GM23338 (cell line): ENCODE measurements around the gene NTM.

Source experiments
- CREB1 ChIP-seq: fragments of 250-450 bp; sonication (Bioruptor Pico); IDR thresholded peaks from 2 replicates; pipeline ENCODE4 v1.5.0; 2020; ENCODE audit warnings: low read depth, mild to moderate bottlenecking, moderate library complexity
- EZH2 ChIP-seq: fragments of 200-600 bp; sonication (generic); IDR thresholded peaks from one replicate; pipeline ENCODE4 v1.8.0; 2017; ENCODE audit warnings: antibody characterized with exemption, mild to moderate bottlenecking, low read depth; ENCODE audit not compliant: unreplicated experiment
- EZH2phosphoT487 ChIP-seq: fragments of 200-600 bp; sonication (generic); IDR thresholded peaks from one replicate; pipeline ENCODE4 v1.8.1; 2018; ENCODE audit warnings: antibody characterized with exemption; ENCODE audit not compliant: unreplicated experiment
- JUNB ChIP-seq: IDR thresholded peaks from one replicate; pipeline ENCODE4 v1.6.1; 2016; ENCODE audit warnings: antibody characterized with exemption; ENCODE audit not compliant: unreplicated experiment
- POLR2AphosphoS5 ChIP-seq: IDR thresholded peaks from 2 replicates; pipeline ENCODE4 v1.6.1; 2016; ENCODE audit warnings: antibody characterized with exemption, low read depth
- ZNF114 ChIP-seq: fragments of 250-450 bp; sonication (Bioruptor Pico); IDR thresholded peaks from 2 replicates; pipeline ENCODE4 v1.5.0; 2020; ENCODE audit warnings: mild to moderate bottlenecking, moderate library complexity
- ZNF331 ChIP-seq: fragments of 250-450 bp; sonication (Bioruptor Pico); IDR thresholded peaks from 2 replicates; pipeline ENCODE4 v1.5.0; 2020; ENCODE audit warnings: low read depth, mild to moderate bottlenecking, moderate library complexity
- TF ChIP-seq, protein P1 (sequence below), 2 experiments: fragments of 200-600 bp in 1 of 2; sonication (generic) in 1 of 2; conservative IDR thresholded peaks; 2 replicates each; pipeline versions ENCODE4 v1.5.1 to v1.6.1; 2016 to 2017; ENCODE audit warnings: antibody characterized with exemption in 2 of 2, low read depth in 2 of 2, mild to moderate bottlenecking in 2 of 2, moderate library complexity in 1 of 2

- TF ChIP-seq POLR2AphosphoS5 (no peak), EZH2 (no peak), JUNB (no peak), ZNF331 (no peak), EZH2phosphoT487 (no peak), ZNF114 (CRISPR knock-in tag) (no peak), CREB1 (no peak)
- TF ChIP-seq, protein P1, sequence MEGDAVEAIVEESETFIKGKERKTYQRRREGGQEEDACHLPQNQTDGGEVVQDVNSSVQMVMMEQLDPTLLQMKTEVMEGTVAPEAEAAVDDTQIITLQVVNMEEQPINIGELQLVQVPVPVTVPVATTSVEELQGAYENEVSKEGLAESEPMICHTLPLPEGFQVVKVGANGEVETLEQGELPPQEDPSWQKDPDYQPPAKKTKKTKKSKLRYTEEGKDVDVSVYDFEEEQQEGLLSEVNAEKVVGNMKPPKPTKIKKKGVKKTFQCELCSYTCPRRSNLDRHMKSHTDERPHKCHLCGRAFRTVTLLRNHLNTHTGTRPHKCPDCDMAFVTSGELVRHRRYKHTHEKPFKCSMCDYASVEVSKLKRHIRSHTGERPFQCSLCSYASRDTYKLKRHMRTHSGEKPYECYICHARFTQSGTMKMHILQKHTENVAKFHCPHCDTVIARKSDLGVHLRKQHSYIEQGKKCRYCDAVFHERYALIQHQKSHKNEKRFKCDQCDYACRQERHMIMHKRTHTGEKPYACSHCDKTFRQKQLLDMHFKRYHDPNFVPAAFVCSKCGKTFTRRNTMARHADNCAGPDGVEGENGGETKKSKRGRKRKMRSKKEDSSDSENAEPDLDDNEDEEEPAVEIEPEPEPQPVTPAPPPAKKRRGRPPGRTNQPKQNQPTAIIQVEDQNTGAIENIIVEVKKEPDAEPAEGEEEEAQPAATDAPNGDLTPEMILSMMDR (conservative IDR thresholded peaks at IDR 0.05; ENCODE audit: low read depth in 2 of 2), result no peak
Measured at GRCh38 chr11:132046288-132046865, 676.0 kb downstream of the NTM start.
